SK-N-SH treated with all-trans-retinoic acid at 6 μM for 48 hours (cell line): ENCODE data around the gene SURF4.

ENCODE experiments used
- ZFP3 ChIP-seq: fragments of 250-450 bp; sonication (Bioruptor Pico); IDR thresholded peaks from 2 replicates; pipeline ENCODE4 v1.5.0; 2020; ENCODE audit warnings: mild to moderate bottlenecking, moderate library complexity
- ZFP30 ChIP-seq: fragments of 450-650 bp; formaldehyde crosslinking; IDR thresholded peaks from 2 replicates; pipeline ENCODE4 v1.5.0; 2022; ENCODE audit warnings: mild to moderate bottlenecking, moderate library complexity
- TF ChIP-seq, protein P1 (sequence below): fragments of 250-450 bp; sonication (Bioruptor Pico); IDR thresholded peaks from 2 replicates; pipeline ENCODE4 v1.5.1; 2020; ENCODE audit warnings: low read depth, mild to moderate bottlenecking, moderate library complexity
- TF ChIP-seq, protein P2 (sequence below): fragments of 250-450 bp; sonication (Bioruptor Pico); IDR thresholded peaks from 2 replicates; pipeline ENCODE4 v1.8.0; 2020; ENCODE audit warnings: mild to moderate bottlenecking, moderate library complexity, borderline replicate concordance

DNA sequence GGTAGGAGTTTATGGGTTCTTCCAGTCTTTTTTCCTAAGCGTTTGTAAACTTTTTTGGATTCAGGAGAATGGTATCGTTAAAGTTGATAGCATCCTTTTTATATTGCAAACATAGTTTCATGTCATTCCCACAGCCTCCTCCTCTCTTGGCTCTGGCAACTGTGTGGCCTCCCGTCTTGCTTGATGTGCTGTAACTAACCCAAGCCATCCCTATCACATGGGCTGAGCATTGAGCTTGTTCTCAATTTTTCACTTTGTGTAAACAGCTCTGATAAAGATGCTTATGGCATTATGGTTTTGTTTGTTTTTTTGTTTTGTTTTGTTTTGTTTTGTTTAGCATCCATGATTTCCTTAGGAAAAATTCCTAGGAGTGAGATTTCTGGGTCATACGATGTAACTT lies 4.9 kb upstream of the SURF4 start:
- TF ChIP-seq ZFP30, result no peak
- TF ChIP-seq, protein P1, sequence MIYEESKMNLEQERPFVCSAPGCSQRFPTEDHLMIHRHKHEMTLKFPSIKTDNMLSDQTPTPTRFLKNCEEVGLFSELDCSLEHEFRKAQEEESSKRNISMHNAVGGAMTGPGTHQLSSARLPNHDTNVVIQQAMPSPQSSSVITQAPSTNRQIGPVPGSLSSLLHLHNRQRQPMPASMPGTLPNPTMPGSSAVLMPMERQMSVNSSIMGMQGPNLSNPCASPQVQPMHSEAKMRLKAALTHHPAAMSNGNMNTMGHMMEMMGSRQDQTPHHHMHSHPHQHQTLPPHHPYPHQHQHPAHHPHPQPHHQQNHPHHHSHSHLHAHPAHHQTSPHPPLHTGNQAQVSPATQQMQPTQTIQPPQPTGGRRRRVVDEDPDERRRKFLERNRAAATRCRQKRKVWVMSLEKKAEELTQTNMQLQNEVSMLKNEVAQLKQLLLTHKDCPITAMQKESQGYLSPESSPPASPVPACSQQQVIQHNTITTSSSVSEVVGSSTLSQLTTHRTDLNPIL (CRISPR knock-in tag), result no peak
- no peak for TF ChIP-seq ZFP3 (CRISPR knock-in tag)
- TF ChIP-seq, protein P2, sequence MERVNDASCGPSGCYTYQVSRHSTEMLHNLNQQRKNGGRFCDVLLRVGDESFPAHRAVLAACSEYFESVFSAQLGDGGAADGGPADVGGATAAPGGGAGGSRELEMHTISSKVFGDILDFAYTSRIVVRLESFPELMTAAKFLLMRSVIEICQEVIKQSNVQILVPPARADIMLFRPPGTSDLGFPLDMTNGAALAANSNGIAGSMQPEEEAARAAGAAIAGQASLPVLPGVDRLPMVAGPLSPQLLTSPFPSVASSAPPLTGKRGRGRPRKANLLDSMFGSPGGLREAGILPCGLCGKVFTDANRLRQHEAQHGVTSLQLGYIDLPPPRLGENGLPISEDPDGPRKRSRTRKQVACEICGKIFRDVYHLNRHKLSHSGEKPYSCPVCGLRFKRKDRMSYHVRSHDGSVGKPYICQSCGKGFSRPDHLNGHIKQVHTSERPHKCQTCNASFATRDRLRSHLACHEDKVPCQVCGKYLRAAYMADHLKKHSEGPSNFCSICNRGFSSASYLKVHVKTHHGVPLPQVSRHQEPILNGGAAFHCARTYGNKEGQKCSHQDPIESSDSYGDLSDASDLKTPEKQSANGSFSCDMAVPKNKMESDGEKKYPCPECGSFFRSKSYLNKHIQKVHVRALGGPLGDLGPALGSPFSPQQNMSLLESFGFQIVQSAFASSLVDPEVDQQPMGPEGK (CRISPR knock-in tag), result no peak
